ENCODE data around the gene PFDN4.

PFDN4 gene

GRCh38 chr20:54207743-54208547 lies at the start of gene PFDN4:
Gene PFDN4 (plus strand): TSS chr20:54208087. CDS start chr20:54208101, 14 bp downstream.
- peak; percentile 85 for DNase-seq

- DNase-seq, result no peak
Observed at GRCh38 chr20:54158226-54158625, 49.7 kb upstream of the PFDN4 start.

- DNase-seq, result no peak
Observed at GRCh38 chr20:54158856-54159418, 49.0 kb upstream of the PFDN4 start.

- no peak for DNase-seq
Observed at GRCh38 chr20:54160065-54161007, 47.6 kb upstream of the PFDN4 start.

GRCh38 chr20:54161008-54161820 lies 46.7 kb upstream of the PFDN4 start:
- DNase-seq, result no peak

GRCh38 chr20:54161821-54162149 lies 46.1 kb upstream of the PFDN4 start:
- DNase-seq, result no peak

GRCh38 chr20:54162378-54163009 lies 45.4 kb upstream of the PFDN4 start:
- DNase-seq, result no peak

- no peak for DNase-seq
Observed at GRCh38 chr20:54163402-54163801, 44.5 kb upstream of the PFDN4 start.

GRCh38 chr20:54165014-54165413 lies 42.9 kb upstream of the PFDN4 start:
- no peak for DNase-seq

GRCh38 chr20:54165803-54166202 lies 42.1 kb upstream of the PFDN4 start:
- DNase-seq, result no peak

GRCh38 chr20:54166987-54167662 lies 40.8 kb upstream of the PFDN4 start:
- no peak for DNase-seq

- DNase-seq, result no peak
Observed at GRCh38 chr20:54167909-54168872, 39.7 kb upstream of the PFDN4 start.

- no peak for DNase-seq
Observed at GRCh38 chr20:54168961-54169862, 38.7 kb upstream of the PFDN4 start.

GRCh38 chr20:54170026-54170471 lies 37.8 kb upstream of the PFDN4 start:
- no peak for DNase-seq

GRCh38 chr20:54170963-54171362 lies 36.9 kb upstream of the PFDN4 start:
- no peak for DNase-seq

GRCh38 chr20:54172532-54172855 lies 35.4 kb upstream of the PFDN4 start:
- DNase-seq, result no peak

GRCh38 chr20:54172856-54173652 lies 34.8 kb upstream of the PFDN4 start:
- no peak for DNase-seq

- no peak for DNase-seq
Observed at GRCh38 chr20:54173653-54174456, 34.0 kb upstream of the PFDN4 start, which contains the start of gene CYP24A1. Gene CYP24A1 (minus strand): TSS chr20:54173986. CDS start chr20:54173579, 407 bp downstream.
